SK-N-SH treated with all-trans-retinoic acid at 6 μM for 48 hours (cell line): ENCODE results near the gene CDH5.

Source experiments
- ATAC-seq: fragments of 200-7000 bp; cut with Tn5 transposase; 3 replicates; pipeline ENCODE4 v1.9.1; 2020; ENCODE audit warnings: mild to moderate bottlenecking, moderate library complexity
- ARNTL ChIP-seq: fragments of 450-650 bp; formaldehyde crosslinking; IDR thresholded peaks from 2 replicates; pipeline ENCODE4 v1.5.0; 2020; ENCODE audit warnings: low read depth, mild to moderate bottlenecking, moderate library complexity, borderline replicate concordance
- BACH2 ChIP-seq: fragments of 250-450 bp; sonication (Bioruptor Pico); IDR thresholded peaks from 2 replicates; pipeline ENCODE4 v1.9.0; 2021; ENCODE audit warnings: mild to moderate bottlenecking, borderline replicate concordance
- CREB5 ChIP-seq: fragments of 250-450 bp; sonication (Bioruptor Pico); IDR thresholded peaks from 2 replicates; pipeline ENCODE4 v1.5.1; 2020; ENCODE audit warnings: low read depth, mild to moderate bottlenecking, moderate library complexity
- CSDC2 ChIP-seq: fragments of 250-450 bp; sonication (Bioruptor Pico); IDR thresholded peaks from 2 replicates; pipeline ENCODE4 v1.5.0; 2020; ENCODE audit warnings: mild to moderate bottlenecking, moderate library complexity
- CSRNP3 ChIP-seq: fragments of 250-450 bp; sonication (Bioruptor Pico); IDR thresholded peaks from 2 replicates; pipeline ENCODE4 v1.5.1; 2021; ENCODE audit warnings: mild to moderate bottlenecking, moderate library complexity
- ESRRG ChIP-seq: fragments of 250-450 bp; sonication (Bioruptor Pico); IDR thresholded peaks from 2 replicates; pipeline ENCODE4 v1.6.1; 2021; ENCODE audit warnings: mild to moderate bottlenecking
- GLIS3 ChIP-seq: fragments of 250-450 bp; sonication (Bioruptor Pico); IDR thresholded peaks from 2 replicates; pipeline ENCODE4 v1.5.0; 2020; ENCODE audit warnings: mild to moderate bottlenecking, moderate library complexity
- ISL1 ChIP-seq: fragments of 250-450 bp; sonication (Bioruptor Pico); IDR thresholded peaks from 2 replicates; pipeline ENCODE4 v2.1.2; 2022; ENCODE audit warnings: mild to moderate bottlenecking, moderate library complexity
- OSR1 ChIP-seq: fragments of 250-450 bp; sonication (Bioruptor Pico); IDR thresholded peaks from 2 replicates; pipeline ENCODE4 v1.8.0; 2022; ENCODE audit warnings: moderate library complexity, mild to moderate bottlenecking, inconsistent platforms
- PATZ1 ChIP-seq: fragments of 250-450 bp; sonication (Bioruptor Pico); IDR thresholded peaks from 2 replicates; pipeline ENCODE4 v1.8.0; 2020; ENCODE audit warnings: mild to moderate bottlenecking, moderate library complexity, borderline replicate concordance
- POU6F1 ChIP-seq: fragments of 250-450 bp; sonication (Bioruptor Pico); IDR thresholded peaks from 2 replicates; pipeline ENCODE4 v1.8.0; 2021; ENCODE audit warnings: low read depth, mild to moderate bottlenecking, moderate library complexity, borderline replicate concordance
- PPARA ChIP-seq: fragments of 250-450 bp; sonication (Bioruptor Pico); IDR thresholded peaks from 2 replicates; pipeline ENCODE4 v1.5.0; 2020; ENCODE audit warnings: mild to moderate bottlenecking, borderline replicate concordance
- RARB ChIP-seq: fragments of 250-450 bp; sonication (Bioruptor Pico); IDR thresholded peaks from 2 replicates; pipeline ENCODE4 v1.8.0; 2021; ENCODE audit warnings: mild to moderate bottlenecking, moderate library complexity
- SNAI2 ChIP-seq: fragments of 250-450 bp; sonication (Bioruptor Pico); IDR thresholded peaks from 2 replicates; pipeline ENCODE4 v1.5.0; 2020; ENCODE audit warnings: mild to moderate bottlenecking, moderate library complexity
- TCF4 ChIP-seq: fragments of 250-450 bp; sonication (Bioruptor Pico); IDR thresholded peaks from 2 replicates; pipeline ENCODE4 v1.8.0; 2021; ENCODE audit warnings: mild to moderate bottlenecking, moderate library complexity, borderline replicate concordance
- TOX ChIP-seq: fragments of 250-450 bp; sonication (Bioruptor Pico); IDR thresholded peaks from 2 replicates; pipeline ENCODE4 v1.8.0; 2021; ENCODE audit warnings: mild to moderate bottlenecking, moderate library complexity, borderline replicate concordance
- TSHZ2 ChIP-seq: fragments of 250-450 bp; sonication (Bioruptor Pico); IDR thresholded peaks from 2 replicates; pipeline ENCODE4 v1.5.0; 2020; ENCODE audit warnings: mild to moderate bottlenecking, moderate library complexity
- ZC3H10 ChIP-seq: fragments of 250-450 bp; sonication (Bioruptor Pico); IDR thresholded peaks from 2 replicates; pipeline ENCODE4 v1.5.1; 2021; ENCODE audit warnings: mild to moderate bottlenecking, moderate library complexity
- ZFP3 ChIP-seq: fragments of 250-450 bp; sonication (Bioruptor Pico); IDR thresholded peaks from 2 replicates; pipeline ENCODE4 v1.5.0; 2020; ENCODE audit warnings: mild to moderate bottlenecking, moderate library complexity
- ZFP30 ChIP-seq: fragments of 450-650 bp; formaldehyde crosslinking; IDR thresholded peaks from 2 replicates; pipeline ENCODE4 v1.5.0; 2022; ENCODE audit warnings: mild to moderate bottlenecking, moderate library complexity
- ZNF565 ChIP-seq: fragments of 450-650 bp; formaldehyde crosslinking; conservative IDR thresholded peaks from 2 replicates; pipeline ENCODE4 v1.5.0; 2020; ENCODE audit warnings: low read depth, mild to moderate bottlenecking, moderate library complexity
- ZNF70 ChIP-seq: fragments of 450-650 bp; formaldehyde crosslinking; IDR thresholded peaks from 2 replicates; pipeline ENCODE4 v1.5.0; 2020; ENCODE audit warnings: mild to moderate bottlenecking, moderate library complexity
- ZNF8 ChIP-seq: fragments of 450-650 bp; formaldehyde crosslinking; IDR thresholded peaks from 2 replicates; pipeline ENCODE4 v1.5.0; 2020; ENCODE audit warnings: mild to moderate bottlenecking, moderate library complexity

Gene CDH5

GRCh38 chr16:66366433-66367299 lies at the start of gene CDH5:
CDH5 (plus strand) TSS chr16:66366691; CDS start chr16:66379338, 12,647 bp downstream.
- TF ChIP-seq ZNF8 (no peak), RARB (no peak), ISL1 (CRISPR knock-in tag) (no peak), PPARA (CRISPR knock-in tag) (no peak), SNAI2 (CRISPR knock-in tag) (no peak)
- no peak for ATAC-seq

- TF ChIP-seq ARNTL (no peak), ZNF70 (no peak), RARB (no peak), ZNF565 (CRISPR knock-in tag) (no peak), TOX (CRISPR knock-in tag) (no peak), TSHZ2 (no peak), CREB5 (CRISPR knock-in tag) (no peak), ZNF8 (no peak), CSDC2 (CRISPR knock-in tag) (no peak), SNAI2 (CRISPR knock-in tag) (no peak), ESRRG (no peak), ISL1 (CRISPR knock-in tag) (no peak), ZC3H10 (CRISPR knock-in tag) (no peak), GLIS3 (no peak)
- ATAC-seq = no peak
Observed at GRCh38 chr16:66318505-66318904, 48.0 kb upstream of the CDH5 start.

GRCh38 chr16:66320774-66321173 lies 45.7 kb upstream of the CDH5 start:
- ATAC-seq = no peak
- no peak for TF ChIP-seq OSR1 (CRISPR knock-in tag)
- no peak for TF ChIP-seq RARB
- no peak for TF ChIP-seq BACH2 (CRISPR knock-in tag)
- TF ChIP-seq TSHZ2 = no peak
- no peak for TF ChIP-seq POU6F1
- TF ChIP-seq ARNTL = no peak
- TF ChIP-seq TCF4 = no peak
- TF ChIP-seq SNAI2 (CRISPR knock-in tag) = no peak
- TF ChIP-seq ISL1 (CRISPR knock-in tag) = no peak
- TF ChIP-seq ESRRG = no peak
- TF ChIP-seq PPARA (CRISPR knock-in tag) = no peak
- TF ChIP-seq ZC3H10 (CRISPR knock-in tag) = no peak
- no peak for TF ChIP-seq CSRNP3 (CRISPR knock-in tag)
- TF ChIP-seq PATZ1 (CRISPR knock-in tag) = no peak
- no peak for TF ChIP-seq ZFP3
- TF ChIP-seq CSDC2 (CRISPR knock-in tag) = no peak
- TF ChIP-seq TOX (CRISPR knock-in tag) = no peak
- TF ChIP-seq ZFP30 (CRISPR knock-in tag) = no peak
- no peak for TF ChIP-seq ZNF8
- no peak for TF ChIP-seq ZNF70
- TF ChIP-seq, all 23 proteins: peak for 0
